H9 (cell line): ENCODE measurements around the gene ZFP36. TPM values are rescaled to one million over a fixed set of nuclear protein-coding genes. Genes with fewer than 3 reads are reported as not detected.
A peak's percentile ranks its signal among the peaks of the same experiment; 100 is the strongest.

Experiments
- DNase-seq: peaks from one replicate; pipeline ENCODE4 v3.0.0-alpha.2; 2017
- H2AFZ ChIP-seq: one replicate; pipeline ENCODE4 v1.6.1; 2013; ENCODE audit warnings: mild to moderate bottlenecking, low read length, control low read depth, moderate library complexity
- H2AK5ac ChIP-seq: 2 replicates; pipeline ENCODE4 v1.6.1; 2013; ENCODE audit warnings: low read length, control low read depth, mixed read lengths; ENCODE audit not compliant: insufficient read length
- H2BK120ac ChIP-seq: one replicate; pipeline ENCODE4 v1.6.1; 2013; ENCODE audit warnings: low read depth, mild to moderate bottlenecking, low read length, control low read depth, inconsistent platforms; ENCODE audit not compliant: poor library complexity, severe bottlenecking
- H2BK12ac ChIP-seq: 2 replicates; pipeline ENCODE4 v1.6.1; 2013; ENCODE audit warnings: low read length, control low read depth, mixed read lengths, low read depth; ENCODE audit not compliant: insufficient read length
- H2BK15ac ChIP-seq: 2 replicates; pipeline ENCODE4 v1.6.1; 2013; ENCODE audit warnings: low read depth, low read length, control low read depth
- H2BK20ac ChIP-seq: one replicate; pipeline ENCODE4 v1.6.1; 2013; ENCODE audit warnings: low read depth, mild to moderate bottlenecking, low read length, control low read depth, inconsistent platforms; ENCODE audit not compliant: poor library complexity, severe bottlenecking
- H2BK5ac ChIP-seq: 2 replicates; pipeline ENCODE4 v1.6.1; 2013; ENCODE audit warnings: low read length, control low read depth, mixed read lengths; ENCODE audit not compliant: insufficient read length
- H3K14ac ChIP-seq: 2 replicates; pipeline ENCODE4 v1.6.1; 2013; ENCODE audit warnings: low read length, control low read depth; ENCODE audit not compliant: insufficient read depth
- H3K18ac ChIP-seq: 2 replicates; pipeline ENCODE4 v1.6.1; 2013; ENCODE audit warnings: low read depth, mild to moderate bottlenecking, mixed read lengths, low read length, control low read depth; ENCODE audit not compliant: insufficient read length
- H3K23ac ChIP-seq: 2 replicates; pipeline ENCODE4 v1.6.1; 2013; ENCODE audit warnings: low read length, control low read depth, mixed read lengths, low read depth; ENCODE audit not compliant: insufficient read length
- H3K23me2 ChIP-seq: 2 replicates; pipeline ENCODE4 v1.6.1; 2013; ENCODE audit warnings: low read depth, mild to moderate bottlenecking, mixed read lengths, low read length, control low read depth; ENCODE audit not compliant: insufficient read length, poor library complexity, severe bottlenecking
- H3K27ac ChIP-seq: 2 replicates; pipeline ENCODE4 v1.5.1; 2013; ENCODE audit warnings: low read length, control low read depth, mixed read lengths, low read depth; ENCODE audit not compliant: insufficient read length
- H3K27me3 ChIP-seq: 2 replicates; pipeline ENCODE4 v1.6.1; 2013; ENCODE audit warnings: low read length, control low read depth, inconsistent platforms; ENCODE audit not compliant: insufficient read depth
- H3K4ac ChIP-seq: 2 replicates; pipeline ENCODE4 v1.6.1; 2013; ENCODE audit warnings: low read depth, mild to moderate bottlenecking, control low read depth, inconsistent platforms, low read length, moderate library complexity
- H3K4me1 ChIP-seq: 2 replicates; pipeline ENCODE4 v1.6.1; 2013; ENCODE audit warnings: low read length, control low read depth, inconsistent platforms; ENCODE audit not compliant: insufficient read depth
- H3K4me2 ChIP-seq: 2 replicates; pipeline ENCODE4 v1.6.1; 2013; ENCODE audit warnings: low read length, control low read depth, mixed read lengths; ENCODE audit not compliant: insufficient read length, insufficient read depth
- H3K56ac ChIP-seq: 2 replicates; pipeline ENCODE4 v1.6.1; 2013; ENCODE audit warnings: low read depth, mild to moderate bottlenecking, mixed read lengths, low read length, control low read depth; ENCODE audit not compliant: insufficient read length
- H3K79me1 ChIP-seq: 2 replicates; pipeline ENCODE4 v1.6.1; 2013; ENCODE audit warnings: low read depth, mild to moderate bottlenecking, moderate library complexity, low read length, control low read depth, inconsistent platforms; ENCODE audit not compliant: insufficient read depth, poor library complexity, severe bottlenecking
- H3K79me2 ChIP-seq: 2 replicates; pipeline ENCODE4 v1.6.1; 2013; ENCODE audit warnings: low read length, control low read depth, inconsistent platforms; ENCODE audit not compliant: insufficient read depth
- H3K9ac ChIP-seq: 2 replicates; pipeline ENCODE4 v1.6.1; 2013; ENCODE audit warnings: low read length, control low read depth, mixed read lengths; ENCODE audit not compliant: insufficient read length; ENCODE audit errors: extremely low read depth
- H3K9me3 ChIP-seq: one replicate; pipeline ENCODE4 v1.6.1; 2013; ENCODE audit warnings: low read depth, low read length, inconsistent platforms; ENCODE audit not compliant: control insufficient read depth
- H3T11ph ChIP-seq: one replicate; pipeline ENCODE4 v1.6.1; 2013; ENCODE audit warnings: mild to moderate bottlenecking, low read length, control low read depth, inconsistent platforms
- H4K20me1 ChIP-seq: one replicate; pipeline ENCODE4 v1.6.1; 2013; ENCODE audit not compliant: control insufficient read depth, insufficient read length, insufficient read depth
- H4K5ac ChIP-seq: 2 replicates; pipeline ENCODE4 v1.6.1; 2013; ENCODE audit warnings: low read depth, mild to moderate bottlenecking, mixed read lengths, low read length, control low read depth; ENCODE audit not compliant: insufficient read length
- H4K8ac ChIP-seq: replicated peaks from 2 replicates; pipeline ENCODE4 v1.6.1; 2013; ENCODE audit warnings: low read length, control low read depth, mixed read lengths, low read depth; ENCODE audit not compliant: insufficient read length
- H4K91ac ChIP-seq: 2 replicates; pipeline ENCODE4 v1.6.1; 2013; ENCODE audit warnings: low read depth, mild to moderate bottlenecking, moderate library complexity, mixed read lengths, low read length, control low read depth; ENCODE audit not compliant: insufficient read length
- H3K27ac Mint-ChIP-seq, 3 experiments: 2 replicates in 2 of 3; 3 replicates in 1 of 3; pipeline ENCODE4 v1.8.0; 2020 to 2021; ENCODE audit warnings: mixed read lengths in 3 of 3, mild to moderate bottlenecking in 1 of 3, moderate library complexity in 1 of 3
- H3K27me3 Mint-ChIP-seq: 2 replicates; pipeline ENCODE4 v1.8.0; 2021; ENCODE audit warnings: low read depth, mild to moderate bottlenecking, moderate library complexity, mixed read lengths
- H3K36me3 Mint-ChIP-seq, 3 experiments: 2 replicates in 2 of 3; 3 replicates in 1 of 3; pipeline ENCODE4 v1.8.0; 2020 to 2021; ENCODE audit warnings: low read depth in 3 of 3, mixed read lengths in 3 of 3; ENCODE audit not compliant: insufficient read depth in 1 of 3
- H3K4me1 Mint-ChIP-seq, 2 experiments: 2 replicates each; pipeline ENCODE4 v1.8.0; 2020; ENCODE audit warnings: mixed read lengths in 2 of 2
- H3K4me3 Mint-ChIP-seq, 2 experiments: 2 replicates in 1 of 2; 3 replicates in 1 of 2; pipeline ENCODE4 v1.8.0; 2020 to 2021; ENCODE audit warnings: mild to moderate bottlenecking in 2 of 2, mixed read lengths in 2 of 2, moderate library complexity in 1 of 2
- H3K9me3 Mint-ChIP-seq, 2 experiments: 2 replicates in 1 of 2; 3 replicates in 1 of 2; pipeline ENCODE4 v1.8.0; 2020; ENCODE audit warnings: mild to moderate bottlenecking in 2 of 2, mixed read lengths in 2 of 2, moderate library complexity in 1 of 2
- WGBS: extraction: QIAGEN DNeasy Blood & Tissue Kit; methylation state at CpG from one replicate; pipeline ENCODE4 v1.1.7; 2013; ENCODE audit warnings: missing lambda C conversion rate, low lambda C conversion rate, mixed read lengths; ENCODE audit not compliant: insufficient read length; ENCODE audit errors: extremely low coverage; 5-methylcytosine and 5-hydroxymethylcytosine counted together
- total RNA-seq: library from RNA; stranded (reverse); gene quantifications from 2 replicates; pipeline ENCODE4 v1.2.1, GENCODE V29; 2021
- TF ChIP-seq, protein P1 (sequence below): fragments of 200-600 bp; sonication (generic); conservative IDR thresholded peaks from 3 replicates; pipeline ENCODE4 v1.8.0; 2021; ENCODE audit warnings: antibody characterized with exemption, mild to moderate bottlenecking

The ZFP36 gene
- total RNA-seq, 1 experiment from 2014 or later, result 14.6 TPM

DNA sequence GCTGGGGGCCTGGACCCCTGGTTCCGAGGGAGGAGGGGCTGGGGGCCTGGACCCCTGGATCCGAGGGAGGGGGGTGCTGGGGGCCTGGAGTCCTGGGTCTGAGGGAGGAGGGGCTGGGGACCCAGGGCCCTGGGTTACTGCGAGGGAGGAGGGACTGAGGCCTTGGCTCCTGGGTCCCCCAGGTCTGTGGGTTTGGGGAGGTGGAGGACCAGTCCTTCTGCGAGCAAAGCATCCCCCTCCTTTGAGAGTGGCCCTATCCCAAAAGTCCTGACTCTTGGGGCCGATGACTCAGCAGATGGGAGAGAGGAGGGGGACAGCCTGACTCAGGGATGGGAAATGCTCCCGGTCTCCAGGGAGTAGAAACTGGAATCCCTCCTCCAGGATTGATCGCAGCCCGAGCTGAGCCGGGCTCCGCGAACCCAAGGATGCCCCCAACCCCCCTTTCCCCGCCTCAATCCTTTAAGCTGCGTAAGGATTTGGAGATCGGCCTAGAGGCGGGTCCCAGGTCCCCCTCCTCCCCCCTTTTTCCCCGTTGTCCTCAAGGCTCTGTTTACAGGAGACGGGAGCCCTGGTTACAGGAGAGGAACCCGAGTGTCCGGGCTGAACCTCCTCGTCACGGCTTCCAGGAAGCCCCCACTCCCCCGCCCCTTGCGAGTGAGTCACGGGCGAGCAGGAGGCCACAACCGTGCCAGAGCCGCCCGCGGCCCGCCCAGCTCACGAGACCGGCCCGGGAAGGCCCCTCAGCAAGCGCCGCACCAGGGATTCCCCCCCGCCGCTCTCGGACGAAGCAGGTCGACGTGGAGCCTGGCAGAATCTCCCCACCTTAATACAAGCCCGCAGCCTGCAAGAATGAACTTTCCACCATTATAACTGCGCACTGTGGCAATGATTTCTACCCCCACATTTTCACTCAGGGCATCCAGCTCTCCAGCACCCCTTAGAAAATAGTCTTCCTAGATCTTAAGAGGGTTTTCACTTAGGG lies 3.0 kb upstream of the ZFP36 start:
- H4K8ac ChIP-seq, result no peak overlapping the region
- H2BK15ac ChIP-seq, result no peak overlapping the region
- no peak overlapping the region for H2AK5ac ChIP-seq
- peak overlapping the region; percentile 50; the same call in 1 of the 2 replicates for H3K4ac ChIP-seq
- H3K79me2 ChIP-seq, result peaks cover 3% of the 10 kb centered on the region; the same call in 1 of the 2 replicates
- peaks cover 34 to 47% of the 10 kb centered on the region in 2 experiments for H3K4me1 Mint-ChIP-seq
- peak overlapping the region; percentile 1 for H3T11ph ChIP-seq
- no peaks in the 10 kb centered on the region for H4K20me1 ChIP-seq
- H3K27me3 Mint-ChIP-seq, result no peaks in the 10 kb centered on the region; the same call in 1 of the 2 replicates
- peak overlapping the region; percentile 25 for H4K91ac ChIP-seq
- H3K79me1 ChIP-seq, result no peaks in the 10 kb centered on the region
- H2BK20ac ChIP-seq, result no peak overlapping the region
- DNase-seq, result peak; percentile 87
- H3K4me2 ChIP-seq, result peak overlapping the region; percentile 60
- H3K27ac Mint-ChIP-seq, result peak overlapping the region; percentile 99 to 100 (median 100)
- H3K9ac ChIP-seq, result peak overlapping the region; percentile 68
- peak overlapping the region; percentile 93 for H3K14ac ChIP-seq
- H2BK120ac ChIP-seq, result peak overlapping the region; percentile 97
- H4K5ac ChIP-seq, result no peak overlapping the region
- H3K23me2 ChIP-seq, result peaks cover 27% of the 10 kb centered on the region
- no peak overlapping the region for H2BK12ac ChIP-seq
- H3K4me3 Mint-ChIP-seq, result peak overlapping the region; percentile 87 to 95
- no peaks in the 10 kb centered on the region for H3K9me3 ChIP-seq
- H2AFZ ChIP-seq, result no peak overlapping the region
- peak overlapping the region; percentile 73 for H3K18ac ChIP-seq
- H3K23ac ChIP-seq, result no peak overlapping the region
- peak overlapping the region; percentile 42 for H3K27ac ChIP-seq
- peaks cover 5% of the 10 kb centered on the region; the same call in 1 of the 2 replicates for H3K4me1 ChIP-seq
- no peak overlapping the region for H2BK5ac ChIP-seq
- H3K36me3 Mint-ChIP-seq, result peaks cover 2 to 20% (median 14%) of the 10 kb centered on the region in 3 experiments
- no peaks in the 10 kb centered on the region for H3K27me3 ChIP-seq
- no peaks in the 10 kb centered on the region; a peak in 1 of 5 replicates for H3K9me3 Mint-ChIP-seq
- H3K56ac ChIP-seq, result no peak overlapping the region
- no CpG with 5 or more reads among the region's 43 CpGs for WGBS
- TF ChIP-seq, protein P1, sequence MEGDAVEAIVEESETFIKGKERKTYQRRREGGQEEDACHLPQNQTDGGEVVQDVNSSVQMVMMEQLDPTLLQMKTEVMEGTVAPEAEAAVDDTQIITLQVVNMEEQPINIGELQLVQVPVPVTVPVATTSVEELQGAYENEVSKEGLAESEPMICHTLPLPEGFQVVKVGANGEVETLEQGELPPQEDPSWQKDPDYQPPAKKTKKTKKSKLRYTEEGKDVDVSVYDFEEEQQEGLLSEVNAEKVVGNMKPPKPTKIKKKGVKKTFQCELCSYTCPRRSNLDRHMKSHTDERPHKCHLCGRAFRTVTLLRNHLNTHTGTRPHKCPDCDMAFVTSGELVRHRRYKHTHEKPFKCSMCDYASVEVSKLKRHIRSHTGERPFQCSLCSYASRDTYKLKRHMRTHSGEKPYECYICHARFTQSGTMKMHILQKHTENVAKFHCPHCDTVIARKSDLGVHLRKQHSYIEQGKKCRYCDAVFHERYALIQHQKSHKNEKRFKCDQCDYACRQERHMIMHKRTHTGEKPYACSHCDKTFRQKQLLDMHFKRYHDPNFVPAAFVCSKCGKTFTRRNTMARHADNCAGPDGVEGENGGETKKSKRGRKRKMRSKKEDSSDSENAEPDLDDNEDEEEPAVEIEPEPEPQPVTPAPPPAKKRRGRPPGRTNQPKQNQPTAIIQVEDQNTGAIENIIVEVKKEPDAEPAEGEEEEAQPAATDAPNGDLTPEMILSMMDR, result no peak
